ENCODE data around the gene SEL1L. TPM values are rescaled to one million over a fixed set of nuclear protein-coding genes. Genes with fewer than 3 reads are reported as not detected.
A peak's percentile ranks its signal among the peaks of the same experiment; 100 is the strongest.

Gene SEL1L
- total RNA-seq, 1 donor from 2014 or later, result 56.1 TPM

- Mint-ChIP-seq H3K36me3 (ENCODE audit: low read depth) (no peaks in the 10 kb centered on the region), H3K27me3 (ENCODE audit: insufficient read depth) (peaks cover 16% of the 10 kb centered on the region), H3K9me3 (no peaks in the 10 kb centered on the region), H3K4me1 (ENCODE audit: low read depth) (no peaks in the 10 kb centered on the region), H3K4me3 (no peak overlapping the region), H3K27ac (no peak overlapping the region)
- DNase-seq (ENCODE audit: low spot score), result no peak
- intact Hi-C loops (cut with micrococcal nuclease), result no loop called here
These were observed 84.5 kb downstream of the SEL1L start for GRCh38 chr14:81449114-81449513.

DNA sequence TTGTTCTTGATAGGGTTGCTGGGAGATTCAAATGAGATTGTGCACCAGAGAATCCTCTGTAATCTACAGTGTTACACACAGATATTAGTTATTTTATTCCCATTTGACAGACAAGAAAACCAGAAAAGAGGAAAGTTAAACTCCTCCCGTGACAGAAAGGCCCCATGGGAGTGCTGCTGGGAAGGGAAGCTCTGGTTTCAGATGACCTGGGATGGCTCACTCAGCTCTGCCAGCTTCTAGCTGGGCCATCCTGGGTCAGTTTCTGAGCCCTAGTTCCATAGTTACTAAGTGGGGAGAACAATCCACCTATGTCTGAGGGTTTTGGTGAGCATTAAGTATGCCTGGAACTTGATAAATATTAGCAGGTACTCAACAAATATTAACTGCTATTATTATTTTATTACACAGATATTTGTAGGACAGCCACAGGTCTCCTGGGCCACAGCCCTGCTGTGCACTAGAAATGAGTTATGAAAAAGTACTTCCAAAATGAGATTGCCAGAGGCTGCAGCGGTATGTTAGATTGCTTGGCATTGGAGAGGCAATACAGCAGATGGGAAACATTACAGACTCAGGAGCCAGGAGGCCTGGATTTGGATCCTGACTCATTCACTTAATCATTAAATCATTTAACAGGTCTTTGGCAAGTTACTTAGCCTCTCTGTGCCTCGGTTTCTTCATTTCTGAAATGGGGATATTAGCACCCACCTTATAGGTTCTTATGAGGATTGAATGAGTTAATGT is 86.5 kb downstream of the SEL1L start:
- DNase-seq (ENCODE audit: low spot score), result no peak
- no peak overlapping the region for H3K4me3 Mint-ChIP-seq
- H3K27ac Mint-ChIP-seq, result no peak overlapping the region
- H3K9me3 Mint-ChIP-seq, result no peaks in the 10 kb centered on the region
- H3K27me3 Mint-ChIP-seq (ENCODE audit: insufficient read depth), result peaks cover 26% of the 10 kb centered on the region
- no peaks in the 10 kb centered on the region for H3K4me1 Mint-ChIP-seq (ENCODE audit: low read depth)
- H3K36me3 Mint-ChIP-seq (ENCODE audit: low read depth), result no peaks in the 10 kb centered on the region
- intact Hi-C loops (cut with micrococcal nuclease), result no loop called here

- Mint-ChIP-seq H3K27me3 (ENCODE audit: insufficient read depth) (peaks cover 27% of the 10 kb centered on the region), H3K27ac (no peak overlapping the region), H3K4me1 (ENCODE audit: low read depth) (no peaks in the 10 kb centered on the region), H3K36me3 (ENCODE audit: low read depth) (no peaks in the 10 kb centered on the region), H3K4me3 (no peak overlapping the region), H3K9me3 (no peaks in the 10 kb centered on the region)
- intact Hi-C loops (cut with micrococcal nuclease), result no loop called here
- DNase-seq (ENCODE audit: low spot score), result no peak
These were observed 87.2 kb downstream of the SEL1L start for GRCh38 chr14:81446279-81447007.

GRCh38 chr14:81441626-81442134 is 92.0 kb downstream of the SEL1L start:
- H3K9me3 Mint-ChIP-seq, result no peaks in the 10 kb centered on the region
- H3K4me1 Mint-ChIP-seq (ENCODE audit: low read depth), result peaks cover 6% of the 10 kb centered on the region
- intact Hi-C loops (cut with micrococcal nuclease), result no loop called here
- no peak overlapping the region for H3K4me3 Mint-ChIP-seq
- H3K36me3 Mint-ChIP-seq (ENCODE audit: low read depth), result no peaks in the 10 kb centered on the region
- no peak overlapping the region for H3K27ac Mint-ChIP-seq
- DNase-seq (ENCODE audit: low spot score), result no peak
- H3K27me3 Mint-ChIP-seq (ENCODE audit: insufficient read depth), result peaks cover 51% of the 10 kb centered on the region

DNA sequence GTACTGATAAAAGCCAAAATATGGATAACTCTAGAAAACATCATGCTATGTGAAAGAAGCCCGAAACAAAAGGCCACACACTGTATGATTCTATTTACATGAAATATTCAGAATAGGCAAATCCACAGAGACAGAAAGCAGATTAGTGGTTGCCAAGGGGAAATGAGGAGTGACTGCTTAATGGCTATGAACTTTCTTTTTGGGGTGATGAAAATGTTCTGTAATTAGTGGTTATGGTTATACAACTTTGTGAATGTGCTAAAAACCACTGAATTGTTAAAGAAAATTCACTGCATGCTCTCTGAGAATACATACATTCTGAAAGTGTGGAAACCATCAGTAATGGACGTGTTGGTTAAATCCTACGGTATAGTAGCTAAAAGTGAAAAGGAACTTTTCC is 93.6 kb downstream of the SEL1L start:
- Mint-ChIP-seq H3K4me3 (no peak overlapping the region), H3K4me1 (ENCODE audit: low read depth) (peaks cover 13% of the 10 kb centered on the region), H3K36me3 (ENCODE audit: low read depth) (peaks cover 2% of the 10 kb centered on the region), H3K27ac (no peak overlapping the region), H3K27me3 (ENCODE audit: insufficient read depth) (peaks cover 57% of the 10 kb centered on the region), H3K9me3 (no peaks in the 10 kb centered on the region)
- DNase-seq (ENCODE audit: low spot score), result no peak
- intact Hi-C loops (cut with micrococcal nuclease), result no loop called here

- no peak for DNase-seq (ENCODE audit: low spot score)
- Mint-ChIP-seq H3K4me3 (peak overlapping the region; percentile 75), H3K27me3 (ENCODE audit: insufficient read depth) (peaks cover 72% of the 10 kb centered on the region), H3K36me3 (ENCODE audit: low read depth) (peaks cover 2% of the 10 kb centered on the region), H3K27ac (no peak overlapping the region), H3K4me1 (ENCODE audit: low read depth) (peaks cover 13% of the 10 kb centered on the region), H3K9me3 (no peaks in the 10 kb centered on the region)
- intact Hi-C loops (cut with micrococcal nuclease), result no loop called here
These were observed 96.4 kb downstream of the SEL1L start for GRCh38 chr14:81437244-81437643.

GRCh38 chr14:81436296-81437138 is 97.1 kb downstream of the SEL1L start:
- no peak overlapping the region for H3K27ac Mint-ChIP-seq
- H3K4me3 Mint-ChIP-seq, result peak overlapping the region; percentile 75

GRCh38 chr14:81435391-81436295 is 98.0 kb downstream of the SEL1L start:
- peaks cover 66% of the 10 kb centered on the region for H3K27me3 Mint-ChIP-seq (ENCODE audit: insufficient read depth)
- peaks cover 2% of the 10 kb centered on the region for H3K36me3 Mint-ChIP-seq (ENCODE audit: low read depth)
- peaks cover 13% of the 10 kb centered on the region for H3K4me1 Mint-ChIP-seq (ENCODE audit: low read depth)
- intact Hi-C loops (cut with micrococcal nuclease), result no loop called here
- no peak overlapping the region for H3K27ac Mint-ChIP-seq
- no peak for DNase-seq (ENCODE audit: low spot score)
- H3K4me3 Mint-ChIP-seq, result peak overlapping the region; percentile 78
- no peaks in the 10 kb centered on the region for H3K9me3 Mint-ChIP-seq

More at GRCh38 chr14:81436296-81437138, 97.1 kb downstream of the SEL1L start:
- Mint-ChIP-seq H3K27me3 (ENCODE audit: insufficient read depth) (peaks cover 70% of the 10 kb centered on the region), H3K4me1 (ENCODE audit: low read depth) (peaks cover 13% of the 10 kb centered on the region), H3K36me3 (ENCODE audit: low read depth) (peaks cover 2% of the 10 kb centered on the region), H3K9me3 (no peaks in the 10 kb centered on the region)
- DNase-seq (ENCODE audit: low spot score), result peak; percentile 34
- intact Hi-C loops (cut with micrococcal nuclease), result no loop called here

GRCh38 chr14:81435048-81435390 is 98.6 kb downstream of the SEL1L start:
- intact Hi-C loops (cut with micrococcal nuclease), result no loop called here
- H3K4me1 Mint-ChIP-seq (ENCODE audit: low read depth), result peaks cover 13% of the 10 kb centered on the region
- H3K4me3 Mint-ChIP-seq, result peak overlapping the region; percentile 78
- no peak for DNase-seq (ENCODE audit: low spot score)
- no peaks in the 10 kb centered on the region for H3K9me3 Mint-ChIP-seq
- peaks cover 2% of the 10 kb centered on the region for H3K36me3 Mint-ChIP-seq (ENCODE audit: low read depth)
- H3K27ac Mint-ChIP-seq, result no peak overlapping the region
- peaks cover 65% of the 10 kb centered on the region for H3K27me3 Mint-ChIP-seq (ENCODE audit: insufficient read depth)

DNA sequence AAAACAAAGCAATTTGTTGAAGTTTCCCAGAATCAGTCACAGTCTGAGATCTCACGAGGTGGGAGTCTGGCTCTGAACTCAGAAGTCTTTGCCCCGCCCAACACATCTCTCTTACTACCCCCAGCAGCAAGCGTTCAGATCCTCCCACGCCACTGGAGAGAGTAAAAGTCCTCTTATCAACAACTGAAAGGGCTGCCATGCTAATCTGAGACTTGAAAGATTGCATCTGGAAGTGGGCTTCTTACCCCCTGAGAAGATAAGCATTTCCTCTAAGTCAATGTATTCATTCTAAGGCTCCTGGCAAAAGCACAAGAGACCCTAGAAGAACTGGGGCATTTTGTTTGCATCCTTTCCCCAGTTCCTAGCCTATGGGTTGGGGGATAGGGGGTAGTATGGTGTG is 99.4 kb downstream of the SEL1L start:
- H3K27me3 Mint-ChIP-seq (ENCODE audit: insufficient read depth), result peaks cover 60% of the 10 kb centered on the region
- no peaks in the 10 kb centered on the region for H3K9me3 Mint-ChIP-seq
- H3K4me1 Mint-ChIP-seq (ENCODE audit: low read depth), result peaks cover 13% of the 10 kb centered on the region
- no peak for DNase-seq (ENCODE audit: low spot score)
- H3K36me3 Mint-ChIP-seq (ENCODE audit: low read depth), result peaks cover 2% of the 10 kb centered on the region
- H3K4me3 Mint-ChIP-seq, result no peak overlapping the region
- no peak overlapping the region for H3K27ac Mint-ChIP-seq
- intact Hi-C loops (cut with micrococcal nuclease), result no loop called here

GRCh38 chr14:81433378-81433777 is 100.3 kb downstream of the SEL1L start:
- no peaks in the 10 kb centered on the region for H3K9me3 Mint-ChIP-seq
- intact Hi-C loops (cut with micrococcal nuclease), result no loop called here
- DNase-seq (ENCODE audit: low spot score), result no peak
- H3K36me3 Mint-ChIP-seq (ENCODE audit: low read depth), result peaks cover 2% of the 10 kb centered on the region
- H3K4me3 Mint-ChIP-seq, result no peak overlapping the region
- H3K27me3 Mint-ChIP-seq (ENCODE audit: insufficient read depth), result peaks cover 52% of the 10 kb centered on the region
- peaks cover 13% of the 10 kb centered on the region for H3K4me1 Mint-ChIP-seq (ENCODE audit: low read depth)
- H3K27ac Mint-ChIP-seq, result no peak overlapping the region

DNA sequence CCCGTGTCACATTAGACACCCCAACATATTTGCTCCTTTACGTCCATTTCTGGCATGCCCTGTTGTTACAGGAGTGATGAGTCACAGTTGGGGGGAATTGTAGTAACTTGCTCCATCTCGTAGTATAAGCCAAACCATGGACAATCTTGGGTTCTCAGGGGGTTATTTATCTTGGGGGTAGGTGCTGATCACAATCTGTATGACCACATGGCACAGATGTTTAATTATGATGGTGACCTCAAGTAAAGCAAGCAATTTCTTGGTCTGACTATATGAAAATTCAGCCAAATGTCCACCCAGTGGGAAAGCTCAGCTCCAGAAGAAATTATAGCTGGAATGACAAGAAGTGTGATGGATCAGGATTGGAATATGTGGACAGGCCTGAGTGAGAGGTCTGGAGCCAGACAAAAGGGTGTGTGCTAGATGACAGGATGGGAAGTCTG is 101.4 kb downstream of the SEL1L start:
- Mint-ChIP-seq H3K4me3 (no peak overlapping the region), H3K36me3 (ENCODE audit: low read depth) (peaks cover 2% of the 10 kb centered on the region), H3K27me3 (ENCODE audit: insufficient read depth) (peaks cover 43% of the 10 kb centered on the region), H3K9me3 (no peaks in the 10 kb centered on the region), H3K27ac (no peak overlapping the region), H3K4me1 (ENCODE audit: low read depth) (peaks cover 13% of the 10 kb centered on the region)
- intact Hi-C loops (cut with micrococcal nuclease), result no loop called here
- DNase-seq (ENCODE audit: low spot score), result no peak
